Ramos (cell line): Measurements from ENCODE around the gene SEC31A.

Source experiments
- in situ Hi-C: fragments of 300-500 bp; cut with MboI; formaldehyde crosslinking; loops from one replicate; pipeline ENCODE4 v1.14.3; 2022; ENCODE audit warnings: low sequenced_read_pairs; ENCODE audit not compliant: unreplicated experiment

SEC31A gene

GRCh38 chr4:82798168-82799005 lies 92.6 kb downstream of the SEC31A start, which contains the start of gene SCD5:
Gene SCD5 (minus strand): TSS chr4:82798796. CDS start chr4:82798537, 259 bp downstream.
- in situ Hi-C loops: no loop called here

GRCh38 chr4:82797405-82798111 lies 93.4 kb downstream of the SEC31A start:
- in situ Hi-C loops: no loop called here

- in situ Hi-C loops: no loop called here
Observed at GRCh38 chr4:82797040-82797404, 93.9 kb downstream of the SEC31A start.

- in situ Hi-C loops: no loop called here
Observed at GRCh38 chr4:82792912-82793649, 97.9 kb downstream of the SEC31A start.

GRCh38 chr4:82791179-82791578 lies 99.8 kb downstream of the SEC31A start:
- in situ Hi-C loops: no loop called here

GRCh38 chr4:82790060-82790660 lies 100.8 kb downstream of the SEC31A start:
- in situ Hi-C loops: no loop called here

GRCh38 chr4:82789025-82789776 lies 101.8 kb downstream of the SEC31A start:
- in situ Hi-C loops: no loop called here

- in situ Hi-C loops: no loop called here
Observed at GRCh38 chr4:82787342-82787741, 103.6 kb downstream of the SEC31A start.

- in situ Hi-C loops: no loop called here
Observed at GRCh38 chr4:82786828-82787227, 104.1 kb downstream of the SEC31A start.

GRCh38 chr4:82785611-82786400 lies 105.1 kb downstream of the SEC31A start:
- in situ Hi-C loops: no loop called here

- in situ Hi-C loops: no loop called here
Observed at GRCh38 chr4:82784681-82785610, 106.0 kb downstream of the SEC31A start.

GRCh38 chr4:82782626-82783345 lies 108.2 kb downstream of the SEC31A start:
- in situ Hi-C loops: no loop called here

- in situ Hi-C loops: no loop called here
Observed at GRCh38 chr4:82780752-82781231, 110.2 kb downstream of the SEC31A start.

- in situ Hi-C loops: no loop called here
Observed at GRCh38 chr4:82780170-82780751, 110.7 kb downstream of the SEC31A start.

- in situ Hi-C loops: no loop called here
Observed at GRCh38 chr4:82779032-82779431, 111.9 kb downstream of the SEC31A start.

- in situ Hi-C loops: no loop called here
Observed at GRCh38 chr4:82777857-82778525, 113.0 kb downstream of the SEC31A start.
